OCI-LY7 (cell line): ENCODE measurements around the gene CD300E. TPM values are rescaled to one million over a fixed set of nuclear protein-coding genes. Genes with fewer than 3 reads are reported as not detected.

Experiments
- BruUV-seq: library from RNA; stranded (reverse); fragments of 400-500 nt; replicated peaks from 2 replicates; lab custom pipeline; 2021; lab: Mats Ljungman, UMichigan
- CTCF ChIA-PET: fragments of 300-600 bp; sonication (Branson Sonifier 250); formaldehyde crosslinking; loops from one replicate; lab custom pipeline; 2022; ENCODE audit warnings: antibody characterized with exemption; ENCODE audit not compliant: unreplicated experiment; lab: Charles Lee
- POLR2A ChIA-PET: fragments of 300-600 bp; sonication (Branson Sonifier 250); formaldehyde crosslinking; loops from one replicate; lab custom pipeline; 2022; ENCODE audit warnings: antibody characterized with exemption; lab: Charles Lee
- DNase-seq: peaks from one replicate; pipeline ENCODE4 v3.0.0-alpha.2; 2015; ENCODE audit warnings: low spot score
- H2AFZ ChIP-seq: fragments of 200-600 bp; sonication (generic), shearing (Covaris generic); 2 replicates; pipeline ENCODE4 v1.6.1; 2014; ENCODE audit warnings: mild to moderate bottlenecking, antibody characterized with exemption, low read length, moderate library complexity
- H3K27ac ChIP-seq: fragments of 200-600 bp; sonication (generic); 2 replicates; pipeline ENCODE4 v1.5.1; 2014; ENCODE audit warnings: mixed run types, low read depth, mild to moderate bottlenecking, moderate library complexity, low read length, inconsistent platforms; ENCODE audit not compliant: poor library complexity, severe bottlenecking
- H3K36me3 ChIP-seq: fragments of 200-600 bp; sonication (generic); 2 replicates; pipeline ENCODE4 v1.6.1; 2014; ENCODE audit warnings: mild to moderate bottlenecking, antibody characterized with exemption, low read length, moderate library complexity, mixed read lengths; ENCODE audit not compliant: insufficient read depth
- H3K4me1 ChIP-seq: fragments of 200-600 bp; sonication (generic); 2 replicates; pipeline ENCODE4 v1.5.1; 2014; ENCODE audit warnings: mild to moderate bottlenecking, low read length; ENCODE audit not compliant: insufficient read depth, poor library complexity, severe bottlenecking
- H3K4me2 ChIP-seq: fragments of 200-600 bp; sonication (generic); 2 replicates; pipeline ENCODE4 v1.6.1; 2014; ENCODE audit warnings: mild to moderate bottlenecking, low read length
- H3K4me3 ChIP-seq: fragments of 200-600 bp; sonication (generic); 2 replicates; pipeline ENCODE4 v1.5.1; 2014; ENCODE audit warnings: mild to moderate bottlenecking, low read depth, low read length; ENCODE audit not compliant: poor library complexity, severe bottlenecking
- H3K79me2 ChIP-seq: fragments of 200-600 bp; sonication (generic); 2 replicates; pipeline ENCODE4 v1.6.1; 2016; ENCODE audit warnings: low read depth, mild to moderate bottlenecking, low read length, moderate library complexity, mixed read lengths; ENCODE audit not compliant: insufficient read depth
- H3K9me2 ChIP-seq: fragments of 200-600 bp; sonication (generic); 2 replicates; pipeline ENCODE4 v1.6.1; 2016; ENCODE audit warnings: mild to moderate bottlenecking, low read length, mixed read lengths; ENCODE audit not compliant: insufficient read depth
- H3K9me3 ChIP-seq: fragments of 200-600 bp; sonication (generic); 2 replicates; pipeline ENCODE4 v1.6.1; 2014; ENCODE audit warnings: mild to moderate bottlenecking, mixed run types, low read length, mixed read lengths
- H4K20me1 ChIP-seq: fragments of 200-600 bp; sonication (generic); 2 replicates; pipeline ENCODE4 v1.6.1; 2014; ENCODE audit warnings: mild to moderate bottlenecking, antibody characterized with exemption, low read length, moderate library complexity, mixed read lengths; ENCODE audit not compliant: insufficient read depth
- CTCF ChIP-seq: fragments of 200-600 bp; sonication (generic); conservative IDR thresholded peaks from 2 replicates; pipeline ENCODE4 v1.5.1; 2014; ENCODE audit warnings: mild to moderate bottlenecking, antibody characterized with exemption, low read length, moderate library complexity, mixed read lengths
- EZH2phosphoT487 ChIP-seq: fragments of 200-600 bp; sonication (generic); IDR thresholded peaks from 2 replicates; pipeline ENCODE4 v1.6.1; 2018; ENCODE audit warnings: low read depth, borderline replicate concordance, mild to moderate bottlenecking, mixed run types, antibody characterized with exemption, low read length, moderate library complexity, mixed read lengths
- intact Hi-C: fragments of 100-400 bp; cut with micrococcal nuclease; formaldehyde crosslinking; loops from one replicate; pipeline ENCODE4 v1.10.0; 2022; ENCODE audit not compliant: unreplicated experiment
- total RNA-seq, 2 experiments: library from RNA; depleted of rRNA in 1 of 2; stranded (reverse); fragments of >200 nt in 1 of 2; shearing (Covaris generic) in 1 of 2; gene quantifications; 2 replicates each; pipeline ENCODE4 v1.2.3, GENCODE V29; 2014 to 2022

The CD300E gene
- total RNA-seq, 2 experiments from 2014 or later, result not detected

GRCh38 chr17:74571621-74572270 lies 51.8 kb downstream of the CD300E start:
- TF ChIP-seq CTCF, result no peak
- no peak for TF ChIP-seq EZH2phosphoT487
- Histone ChIP-seq H3K27ac (no peak overlapping the region), H2AFZ (no peak overlapping the region), H3K4me2 (no peak overlapping the region), H3K79me2 (no peaks in the 10 kb centered on the region), H4K20me1 (no peaks in the 10 kb centered on the region), H3K4me3 (no peak overlapping the region), H3K9me3 (no peaks in the 10 kb centered on the region), H3K4me1 (no peaks in the 10 kb centered on the region), H3K9me2 (no peaks in the 10 kb centered on the region), H3K36me3 (no peaks in the 10 kb centered on the region)
- POLR2A ChIA-PET, result no interaction called here
- no TSS peak for BruUV-seq
- CTCF ChIA-PET, result no interaction called here
- intact Hi-C loops, result no loop called here
- no peak for DNase-seq

GRCh38 chr17:74569020-74570003 lies 54.2 kb downstream of the CD300E start:
- H4K20me1 ChIP-seq, result no peaks in the 10 kb centered on the region
- no peaks in the 10 kb centered on the region for H3K9me2 ChIP-seq
- CTCF ChIA-PET, result no interaction called here
- intact Hi-C loops, result no loop called here
- H2AFZ ChIP-seq, result no peak overlapping the region
- no peak for TF ChIP-seq CTCF
- TF ChIP-seq EZH2phosphoT487, result no peak
- no TSS peak for BruUV-seq
- H3K79me2 ChIP-seq, result no peaks in the 10 kb centered on the region
- no peaks in the 10 kb centered on the region for H3K9me3 ChIP-seq
- no peaks in the 10 kb centered on the region for H3K36me3 ChIP-seq
- no peak overlapping the region for H3K27ac ChIP-seq
- no peaks in the 10 kb centered on the region for H3K4me1 ChIP-seq
- H3K4me3 ChIP-seq, result no peak overlapping the region
- POLR2A ChIA-PET, result no interaction called here
- no peak for DNase-seq
- no peak overlapping the region for H3K4me2 ChIP-seq
